GM10266 (cell line): ENCODE data around the gene FOXP1.

ENCODE experiments used
- DNase-seq: peaks from one replicate; pipeline ENCODE4 v3.0.0; 2012; ENCODE audit errors: extremely low spot score
- TF ChIP-seq, protein P1 (sequence below): IDR thresholded peaks from 2 replicates; pipeline ENCODE4 v1.5.1; 2012; ENCODE audit warnings: mild to moderate bottlenecking, low read depth; ENCODE audit not compliant: control insufficient read depth, insufficient read depth; ENCODE audit errors: missing control alignments

Gene FOXP1

DNA sequence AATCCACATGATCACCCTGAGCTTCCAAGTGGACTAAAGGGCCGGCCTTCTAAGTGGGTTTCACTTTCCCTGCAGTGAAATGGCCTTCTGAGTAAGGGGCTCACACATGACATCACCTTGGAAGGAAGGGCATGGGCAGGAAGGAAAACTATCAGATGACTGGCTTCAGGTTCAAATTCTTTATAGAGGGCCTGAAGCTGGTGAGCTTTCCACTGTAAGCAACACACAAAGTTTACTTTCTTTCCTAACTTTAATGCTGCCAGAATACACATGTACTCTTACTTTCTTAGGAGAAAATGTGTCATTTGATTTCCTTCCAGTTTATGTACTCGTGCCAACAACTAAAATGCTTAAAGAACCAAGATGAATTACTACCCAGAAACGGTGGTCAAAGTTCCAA, 475.6 kb downstream of the FOXP1 start:
- no peak for DNase-seq
- TF ChIP-seq, protein P1, sequence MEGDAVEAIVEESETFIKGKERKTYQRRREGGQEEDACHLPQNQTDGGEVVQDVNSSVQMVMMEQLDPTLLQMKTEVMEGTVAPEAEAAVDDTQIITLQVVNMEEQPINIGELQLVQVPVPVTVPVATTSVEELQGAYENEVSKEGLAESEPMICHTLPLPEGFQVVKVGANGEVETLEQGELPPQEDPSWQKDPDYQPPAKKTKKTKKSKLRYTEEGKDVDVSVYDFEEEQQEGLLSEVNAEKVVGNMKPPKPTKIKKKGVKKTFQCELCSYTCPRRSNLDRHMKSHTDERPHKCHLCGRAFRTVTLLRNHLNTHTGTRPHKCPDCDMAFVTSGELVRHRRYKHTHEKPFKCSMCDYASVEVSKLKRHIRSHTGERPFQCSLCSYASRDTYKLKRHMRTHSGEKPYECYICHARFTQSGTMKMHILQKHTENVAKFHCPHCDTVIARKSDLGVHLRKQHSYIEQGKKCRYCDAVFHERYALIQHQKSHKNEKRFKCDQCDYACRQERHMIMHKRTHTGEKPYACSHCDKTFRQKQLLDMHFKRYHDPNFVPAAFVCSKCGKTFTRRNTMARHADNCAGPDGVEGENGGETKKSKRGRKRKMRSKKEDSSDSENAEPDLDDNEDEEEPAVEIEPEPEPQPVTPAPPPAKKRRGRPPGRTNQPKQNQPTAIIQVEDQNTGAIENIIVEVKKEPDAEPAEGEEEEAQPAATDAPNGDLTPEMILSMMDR = no peak

DNA sequence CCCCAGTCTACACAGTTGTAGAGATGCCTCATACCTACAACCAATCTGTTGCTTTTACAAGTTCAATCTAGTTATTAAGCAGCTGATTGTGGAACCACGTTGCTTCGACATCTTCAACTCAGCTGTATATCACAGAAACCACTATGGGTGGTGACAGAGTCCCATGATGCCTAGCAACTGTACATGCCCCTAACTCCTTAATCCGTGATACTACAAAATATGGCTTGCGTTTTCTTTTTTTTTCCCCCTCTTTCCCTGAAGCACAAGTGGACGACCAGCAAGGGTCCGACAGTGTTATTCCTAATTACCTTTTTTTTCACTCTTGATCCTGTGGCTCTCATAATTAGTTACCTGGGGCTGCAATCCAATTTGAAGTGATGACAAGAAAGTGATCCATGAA, 478.6 kb downstream of the FOXP1 start:
- DNase-seq = no peak
- TF ChIP-seq, protein P1 = no peak

DNA sequence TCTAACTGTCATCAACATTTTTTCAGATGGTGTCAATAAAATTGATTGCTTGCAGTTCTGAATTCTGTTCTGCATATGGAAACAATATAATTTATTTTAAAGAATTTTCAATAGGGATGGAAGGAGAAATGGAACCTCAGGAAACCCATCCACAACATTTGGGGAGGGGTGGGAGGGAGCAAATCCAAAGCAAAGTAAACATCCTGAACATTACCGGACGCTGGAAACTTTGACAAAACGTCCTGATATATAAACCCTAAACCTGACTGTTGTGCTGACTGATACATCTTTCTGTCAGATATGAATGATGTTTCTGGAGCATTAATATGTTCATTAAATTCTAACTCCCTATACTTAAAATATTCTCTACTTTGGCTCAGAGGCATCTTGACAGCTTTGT, 479.0 kb downstream of the FOXP1 start:
- TF ChIP-seq, protein P1 = no peak

GRCh38 chr3:71104121-71104541, 479.4 kb downstream of the FOXP1 start:
- no peak for DNase-seq
- TF ChIP-seq, protein P1 = no peak

More for the DNA sequence above, 479.0 kb downstream of the FOXP1 start:
- DNase-seq = no peak

GRCh38 chr3:71103430-71103921, 480.1 kb downstream of the FOXP1 start:
- no peak for DNase-seq
- TF ChIP-seq, protein P1 = no peak

DNA sequence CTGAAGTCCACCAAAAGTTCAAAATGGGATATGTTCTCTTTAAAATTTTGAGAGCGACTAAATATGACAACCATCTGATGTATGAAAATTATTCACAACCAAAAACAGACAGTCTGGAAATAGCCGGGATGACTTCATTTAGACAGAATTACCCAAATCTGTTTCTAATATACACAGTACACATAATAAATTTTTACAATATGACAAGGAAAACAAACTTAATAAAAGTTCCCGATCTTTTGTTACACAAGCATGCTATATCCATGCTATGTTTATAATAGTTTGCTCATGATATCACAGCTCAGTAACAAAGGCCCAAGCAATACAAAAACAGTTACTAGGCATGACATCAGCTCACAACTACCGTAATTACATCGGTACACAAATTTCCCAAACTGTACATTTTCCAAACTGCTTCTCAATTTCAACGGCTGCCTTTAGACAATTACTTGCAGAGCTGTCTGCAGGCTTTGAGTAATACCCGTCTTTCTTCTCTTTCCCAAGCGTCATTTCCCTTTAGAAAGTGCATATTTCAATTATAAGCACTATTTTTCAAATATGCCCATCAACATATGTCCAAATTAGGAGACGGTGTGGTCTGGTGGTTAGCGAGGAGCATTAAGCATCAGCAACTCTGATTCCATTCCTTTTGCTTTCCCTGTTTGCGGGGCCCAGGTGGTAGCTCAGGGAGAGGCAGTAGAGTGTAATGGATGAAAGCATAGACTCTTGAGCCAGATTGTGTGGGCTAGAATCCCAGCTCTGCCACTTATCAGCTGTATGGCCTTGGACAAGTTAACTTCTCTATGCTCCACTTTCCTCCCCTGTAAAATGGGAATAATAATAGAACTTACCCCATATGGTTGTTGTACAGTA, 481.2 kb downstream of the FOXP1 start:
- no peak for DNase-seq
- TF ChIP-seq, protein P1 = no peak

- no peak for DNase-seq
These were observed 481.9 kb downstream of the FOXP1 start for GRCh38 chr3:71101626-71102025.

More at GRCh38 chr3:71101626-71102025, 481.9 kb downstream of the FOXP1 start:
- TF ChIP-seq, protein P1 = no peak
